Measurements from ENCODE around the gene TUBE1. TPM values are rescaled to one million over a fixed set of nuclear protein-coding genes. Genes with fewer than 3 reads are reported as not detected.

The TUBE1 gene
- total and polyA plus RNA-seq, 2 of the 4 experiments (the other 2 are of a cell fraction), result 7.9 to 8.6 TPM

DNA sequence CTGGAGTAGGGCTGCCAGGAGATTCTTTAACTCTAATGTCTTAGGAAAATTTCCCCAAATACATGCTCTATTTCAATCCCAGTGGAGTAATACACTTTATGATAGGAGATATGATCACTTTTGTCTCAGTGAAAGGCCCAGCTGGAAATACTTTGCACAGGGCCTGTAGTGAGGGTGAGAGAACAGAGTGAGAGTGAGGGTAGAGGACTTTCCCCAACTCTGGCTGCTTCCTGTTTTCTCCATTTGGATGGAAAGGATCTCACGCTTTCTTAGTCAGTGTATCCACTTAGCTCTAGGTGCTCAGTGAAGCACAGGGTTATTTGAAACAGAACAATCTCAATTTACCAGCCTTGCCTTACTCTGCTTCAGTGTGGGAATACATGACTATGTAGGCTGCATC is 36.7 kb upstream of the TUBE1 start:
- H3K23ac ChIP-seq (ENCODE audit: low read depth, low read length), result no peak overlapping the region
- CTCF ChIA-PET, result interaction anchor here (0.7 kb wide), 1 partner anchor 566 kb away, joined by 4 read pairs; no protein-coding TSS in a partner anchor

More for the DNA sequence above, 36.7 kb upstream of the TUBE1 start:
- in situ Hi-C loops (cut with MboI; ENCODE audit: low sequenced_read_pairs), result no loop called here
- no CpG with 5 or more reads among the region's 1 CpG for WGBS, 2 experiments (ENCODE audit: extremely low coverage in 2 of 2, insufficient read length in 1 of 2)
- H4K8ac ChIP-seq (ENCODE audit: low read depth in 2 of 2, low read length in 2 of 2), result no peak overlapping the region
- TF ChIP-seq RCOR1 (IDR thresholded peaks at IDR 0.05; ENCODE audit: insufficient replicate concordance, low read length) (no peak), BHLHE40 (IDR thresholded peaks at IDR 0.05; ENCODE audit: low read depth, low read length) (no peak), RFX5 (IDR thresholded peaks at IDR 0.05; ENCODE audit: low read depth, low read length) (no peak), POLR2A (IDR thresholded peaks at IDR 0.05; ENCODE audit: low read depth, low read length) (no peak), FOS (IDR thresholded peaks at IDR 0.05; ENCODE audit: low read depth, low read length) (no peak), MAFK (IDR thresholded peaks at IDR 0.05; ENCODE audit: low read depth, low read length) (no peak), CEBPB (IDR thresholded peaks at IDR 0.05; ENCODE audit: low read depth, low read length) (no peak), MXI1 (IDR thresholded peaks at IDR 0.05; ENCODE audit: borderline replicate concordance, low read depth, low read length) (no peak), NFE2L2 (IDR thresholded peaks at IDR 0.05; ENCODE audit: low read depth, low read length) (no peak)
- TF ChIP-seq, protein P1, sequence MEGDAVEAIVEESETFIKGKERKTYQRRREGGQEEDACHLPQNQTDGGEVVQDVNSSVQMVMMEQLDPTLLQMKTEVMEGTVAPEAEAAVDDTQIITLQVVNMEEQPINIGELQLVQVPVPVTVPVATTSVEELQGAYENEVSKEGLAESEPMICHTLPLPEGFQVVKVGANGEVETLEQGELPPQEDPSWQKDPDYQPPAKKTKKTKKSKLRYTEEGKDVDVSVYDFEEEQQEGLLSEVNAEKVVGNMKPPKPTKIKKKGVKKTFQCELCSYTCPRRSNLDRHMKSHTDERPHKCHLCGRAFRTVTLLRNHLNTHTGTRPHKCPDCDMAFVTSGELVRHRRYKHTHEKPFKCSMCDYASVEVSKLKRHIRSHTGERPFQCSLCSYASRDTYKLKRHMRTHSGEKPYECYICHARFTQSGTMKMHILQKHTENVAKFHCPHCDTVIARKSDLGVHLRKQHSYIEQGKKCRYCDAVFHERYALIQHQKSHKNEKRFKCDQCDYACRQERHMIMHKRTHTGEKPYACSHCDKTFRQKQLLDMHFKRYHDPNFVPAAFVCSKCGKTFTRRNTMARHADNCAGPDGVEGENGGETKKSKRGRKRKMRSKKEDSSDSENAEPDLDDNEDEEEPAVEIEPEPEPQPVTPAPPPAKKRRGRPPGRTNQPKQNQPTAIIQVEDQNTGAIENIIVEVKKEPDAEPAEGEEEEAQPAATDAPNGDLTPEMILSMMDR (conservative IDR thresholded peaks at IDR 0.05; ENCODE audit: low read depth, low read length), result no peak
- TF ChIP-seq, protein P2, sequence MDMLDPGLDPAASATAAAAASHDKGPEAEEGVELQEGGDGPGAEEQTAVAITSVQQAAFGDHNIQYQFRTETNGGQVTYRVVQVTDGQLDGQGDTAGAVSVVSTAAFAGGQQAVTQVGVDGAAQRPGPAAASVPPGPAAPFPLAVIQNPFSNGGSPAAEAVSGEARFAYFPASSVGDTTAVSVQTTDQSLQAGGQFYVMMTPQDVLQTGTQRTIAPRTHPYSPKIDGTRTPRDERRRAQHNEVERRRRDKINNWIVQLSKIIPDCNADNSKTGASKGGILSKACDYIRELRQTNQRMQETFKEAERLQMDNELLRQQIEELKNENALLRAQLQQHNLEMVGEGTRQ (IDR thresholded peaks at IDR 0.05; ENCODE audit: low read depth, low read length), result no peak
- no peaks in the 10 kb centered on the region for H3K9me1 ChIP-seq (ENCODE audit: insufficient read depth, low read length)
- no peak overlapping the region for H2AK9ac ChIP-seq (replicated peaks; ENCODE audit: low read depth, low read length, poor library complexity)
- H4K20me1 ChIP-seq (ENCODE audit: insufficient read depth, low read length), result no peaks in the 10 kb centered on the region
- no peak overlapping the region for H3K27ac ChIP-seq (ENCODE audit: insufficient read depth, low read length)
- ATAC-seq (ENCODE audit: low read depth), result no peak
- no TSS peak for BruUV-seq (replicated peaks)
- dilution Hi-C loops (cut with HindIII; ENCODE audit: low sequenced_read_pairs, unreplicated experiment), result no loop called here
- H2BK15ac ChIP-seq (ENCODE audit: low read depth, low read length), result no peak overlapping the region
- no peak overlapping the region for H4K91ac ChIP-seq (ENCODE audit: insufficient read depth, low read depth, low read length)
- no peak overlapping the region for H3K56ac ChIP-seq (ENCODE audit: extremely low read depth, insufficient read depth, low read length)
- H4K5ac ChIP-seq (ENCODE audit: low read depth, low read length), result no peak overlapping the region
- intact Hi-C loops (cut with micrococcal nuclease), result no loop called here
- H3K4me1 ChIP-seq (ENCODE audit: control insufficient read depth, insufficient read depth, low read length), result no peaks in the 10 kb centered on the region; the same call in 1 of the 2 replicates
- H3K27me3 ChIP-seq (ENCODE audit: control insufficient read depth, insufficient read depth, low read length), result no peaks in the 10 kb centered on the region
- no peak overlapping the region for H3K14ac ChIP-seq (replicated peaks; ENCODE audit: low read depth, low read length)
- POLR2A ChIA-PET (ENCODE audit: unreplicated experiment), result no interaction called here
- no peak overlapping the region for H2BK120ac ChIP-seq (ENCODE audit: low read depth, low read length)
- no peak overlapping the region for H3K4me2 ChIP-seq (ENCODE audit: low read depth, low read length)
- H3K79me1 ChIP-seq (ENCODE audit: low read depth in 1 of 2, low read length in 2 of 2), result no peaks in the 10 kb centered on the region
- H3K4me3 ChIP-seq (ENCODE audit: insufficient read depth, low read depth, low read length), result no peak overlapping the region
- H2AK5ac ChIP-seq (ENCODE audit: low read depth, low read length), result no peak overlapping the region
- H2BK20ac ChIP-seq (ENCODE audit: low read depth, low read length), result no peak overlapping the region
- no peaks in the 10 kb centered on the region for H3K9me3 ChIP-seq (ENCODE audit: control insufficient read depth, insufficient read depth, low read length)
- no peak overlapping the region for H2AFZ ChIP-seq (replicated peaks; ENCODE audit: low read length, poor library complexity)
- no peak overlapping the region for H3K18ac ChIP-seq (ENCODE audit: low read depth, low read length)
- peaks cover 51% of the 10 kb centered on the region for H3K36me3 ChIP-seq (ENCODE audit: control insufficient read depth, insufficient read depth, low read length)
- H3K9ac ChIP-seq (ENCODE audit: low read depth, low read length), result no peak overlapping the region
- no peak for DNase-seq
- no peak overlapping the region for H3K4ac ChIP-seq (ENCODE audit: low read depth, low read length)
- H2BK5ac ChIP-seq (ENCODE audit: low read depth, low read length, poor library complexity, severe bottlenecking), result no peak overlapping the region

Data from IMR-90 (cell line).